GM18502 (cell line): ENCODE data around the gene ZNF792.
"Not testable (repeated sequence)": the region's sequence is repeated elsewhere in the genome, so short reads cannot be mapped to it uniquely, and the experiment has no call there.

ENCODE experiments used
- ATAC-seq: cut with Tn5 transposase; IDR thresholded peaks from one replicate; pipeline ENCODE4 v1.9.1; 2021; ENCODE audit warnings: mild to moderate bottlenecking; ENCODE audit not compliant: unreplicated experiment, poor library complexity

ZNF792 gene

DNA sequence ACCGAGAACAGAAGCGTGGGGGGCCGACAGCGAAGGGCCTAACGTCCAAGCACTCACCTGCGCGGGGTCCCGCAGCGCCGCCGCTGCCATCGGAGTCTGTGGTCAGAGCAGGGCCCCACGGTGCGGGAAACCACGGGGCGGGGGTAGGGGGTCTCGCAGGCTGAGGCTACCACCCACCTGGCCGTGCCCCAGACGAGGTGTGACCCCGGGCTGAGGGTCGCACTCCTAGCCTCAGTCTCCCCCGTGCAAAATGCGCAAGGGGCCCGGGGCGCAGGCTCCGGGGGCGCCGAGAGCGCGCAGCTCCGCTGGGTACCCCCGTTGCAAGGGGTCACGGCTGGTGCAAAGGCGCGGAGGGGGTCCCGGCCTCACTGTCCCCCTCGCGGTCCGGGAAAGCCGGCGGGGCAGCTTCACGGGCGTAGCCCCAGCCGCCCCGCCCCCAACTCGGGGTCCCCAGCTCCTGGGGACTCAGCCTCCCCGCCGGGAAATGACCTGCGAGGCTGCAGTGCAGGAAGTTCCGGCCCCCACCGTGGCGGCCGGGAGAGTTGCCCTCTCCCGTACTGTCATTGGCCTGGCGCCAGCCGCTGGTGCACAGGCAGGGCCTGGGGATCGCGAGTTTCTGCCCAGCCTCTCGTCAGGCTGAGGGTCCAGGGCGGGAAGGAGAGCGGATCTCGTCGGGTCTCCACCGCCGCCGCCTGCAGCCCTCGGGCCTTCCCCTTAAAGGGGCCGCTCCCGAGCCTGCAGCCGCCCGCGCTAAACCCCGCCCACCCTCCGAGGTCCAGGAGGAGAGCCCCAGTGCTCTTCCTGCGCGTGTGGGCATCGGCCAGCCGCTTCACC is at the start of gene ZNF792:
Gene ZNF792 (minus strand): TSS at position 657 of the 834 bp plus-strand sequence. CDS start 567 bp downstream, at position 90.
- ATAC-seq: peak; percentile 82

DNA sequence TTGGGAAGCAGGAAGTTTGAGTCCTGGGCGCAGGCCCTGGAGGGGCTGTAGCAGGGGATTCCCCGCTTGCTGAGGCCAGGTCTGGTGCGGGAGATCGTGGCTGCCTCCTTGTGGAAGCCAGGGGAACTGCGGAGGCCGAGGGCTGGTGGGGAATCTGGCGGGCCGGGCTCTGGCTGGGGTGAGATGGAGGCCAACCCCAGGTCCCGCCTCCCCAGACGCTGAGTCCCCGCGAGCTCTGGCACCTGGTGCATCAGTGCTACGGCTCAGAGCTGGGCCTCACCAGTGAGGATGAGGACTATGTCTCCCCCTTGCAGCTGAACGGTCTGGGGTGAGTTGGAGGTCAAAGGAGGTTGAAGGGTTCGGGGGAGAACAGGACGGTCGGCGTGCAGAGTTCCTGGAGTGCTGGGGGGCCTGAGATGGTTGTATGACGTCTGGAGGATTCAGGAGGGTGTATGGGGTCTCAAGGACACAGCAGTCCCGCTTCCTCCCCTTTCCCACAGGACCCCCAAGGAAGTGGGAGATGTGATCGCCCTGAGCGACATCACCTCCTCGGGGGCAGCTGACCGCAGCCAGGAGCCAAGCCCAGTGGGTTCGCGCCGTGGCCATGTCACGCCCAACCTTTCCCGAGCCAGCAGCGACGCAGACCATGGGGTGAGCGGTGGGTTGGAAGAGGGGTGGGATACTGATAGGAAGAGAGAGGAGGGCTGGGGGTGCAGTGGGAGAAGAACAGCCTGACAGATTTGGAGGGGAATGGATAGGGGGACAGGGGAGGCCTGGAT is 49.2 kb upstream of the ZNF792 start:
- no peak for ATAC-seq

DNA sequence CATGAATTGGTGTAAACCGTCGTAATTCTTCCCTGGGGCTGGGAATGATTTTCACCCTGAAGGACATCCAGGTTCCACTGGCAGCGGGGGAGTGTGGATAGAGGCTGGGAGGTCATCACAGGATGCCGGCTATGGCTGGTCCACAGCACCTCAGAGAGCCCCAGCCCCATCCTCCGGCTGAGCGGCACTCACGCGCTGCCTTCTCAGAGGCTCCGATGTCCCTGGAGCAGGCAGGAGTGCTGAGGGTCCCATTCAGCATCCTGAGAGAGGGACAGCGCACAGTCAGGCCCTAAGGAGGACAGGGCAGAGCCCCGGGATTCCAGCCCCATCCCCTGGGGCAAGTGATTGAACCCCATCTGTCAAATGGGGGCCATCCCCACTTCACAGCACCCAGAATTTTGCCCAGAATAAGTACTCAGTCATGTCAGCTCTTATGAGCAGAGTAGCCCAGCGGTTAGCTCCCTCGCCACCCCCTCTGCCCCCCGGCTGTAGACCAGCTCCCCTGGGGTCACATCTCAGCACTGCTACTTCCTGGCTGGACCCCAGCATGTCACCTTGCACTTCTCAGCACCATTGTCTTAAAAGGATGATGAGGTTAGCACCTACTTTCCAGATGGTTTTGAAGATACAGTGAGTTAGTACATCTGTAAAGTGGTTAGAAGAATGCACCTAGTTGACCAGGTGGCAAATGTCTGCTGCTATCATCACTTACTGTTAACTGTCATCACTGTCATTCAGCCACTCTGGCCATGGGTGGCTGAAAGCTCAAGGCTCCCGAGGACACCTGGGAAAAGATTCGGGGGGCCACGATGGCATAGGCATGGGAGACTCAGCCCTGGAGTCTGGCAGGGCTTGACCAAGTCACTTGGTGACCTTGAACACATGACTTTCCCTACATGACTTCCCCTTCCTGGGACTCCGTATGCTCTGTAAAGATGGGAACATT is 48.0 kb upstream of the ZNF792 start:
- no peak for ATAC-seq

DNA sequence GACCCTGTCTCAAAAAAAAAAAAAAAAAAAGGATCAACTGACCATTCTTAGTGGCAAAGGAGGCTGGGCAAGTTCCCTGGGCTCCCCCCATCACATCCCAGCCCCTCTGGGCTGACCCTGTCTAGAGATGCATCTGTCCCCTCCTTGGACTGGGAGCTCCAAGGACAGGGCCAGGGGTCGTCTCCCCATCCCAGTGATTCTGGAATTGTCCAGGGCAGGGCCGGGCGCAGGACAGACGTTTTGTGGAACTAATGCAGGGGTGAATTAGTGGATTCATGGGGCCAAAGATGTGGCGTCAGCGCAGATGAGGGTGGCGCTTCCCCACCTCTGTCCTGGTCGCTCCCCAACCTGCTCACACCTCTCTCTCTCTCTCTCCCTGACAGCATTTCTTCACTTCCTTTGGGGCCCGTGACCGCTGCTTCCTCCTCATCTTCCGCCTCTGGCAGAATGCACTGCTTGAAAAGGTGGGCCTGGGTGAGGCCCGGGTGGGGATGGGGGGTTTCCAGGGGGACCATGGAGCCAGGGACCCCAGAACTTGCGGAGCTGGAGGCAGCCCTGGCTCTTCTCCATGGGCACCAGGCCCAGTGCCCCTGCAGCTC is 47.2 kb upstream of the ZNF792 start:
- ATAC-seq: no peak

DNA sequence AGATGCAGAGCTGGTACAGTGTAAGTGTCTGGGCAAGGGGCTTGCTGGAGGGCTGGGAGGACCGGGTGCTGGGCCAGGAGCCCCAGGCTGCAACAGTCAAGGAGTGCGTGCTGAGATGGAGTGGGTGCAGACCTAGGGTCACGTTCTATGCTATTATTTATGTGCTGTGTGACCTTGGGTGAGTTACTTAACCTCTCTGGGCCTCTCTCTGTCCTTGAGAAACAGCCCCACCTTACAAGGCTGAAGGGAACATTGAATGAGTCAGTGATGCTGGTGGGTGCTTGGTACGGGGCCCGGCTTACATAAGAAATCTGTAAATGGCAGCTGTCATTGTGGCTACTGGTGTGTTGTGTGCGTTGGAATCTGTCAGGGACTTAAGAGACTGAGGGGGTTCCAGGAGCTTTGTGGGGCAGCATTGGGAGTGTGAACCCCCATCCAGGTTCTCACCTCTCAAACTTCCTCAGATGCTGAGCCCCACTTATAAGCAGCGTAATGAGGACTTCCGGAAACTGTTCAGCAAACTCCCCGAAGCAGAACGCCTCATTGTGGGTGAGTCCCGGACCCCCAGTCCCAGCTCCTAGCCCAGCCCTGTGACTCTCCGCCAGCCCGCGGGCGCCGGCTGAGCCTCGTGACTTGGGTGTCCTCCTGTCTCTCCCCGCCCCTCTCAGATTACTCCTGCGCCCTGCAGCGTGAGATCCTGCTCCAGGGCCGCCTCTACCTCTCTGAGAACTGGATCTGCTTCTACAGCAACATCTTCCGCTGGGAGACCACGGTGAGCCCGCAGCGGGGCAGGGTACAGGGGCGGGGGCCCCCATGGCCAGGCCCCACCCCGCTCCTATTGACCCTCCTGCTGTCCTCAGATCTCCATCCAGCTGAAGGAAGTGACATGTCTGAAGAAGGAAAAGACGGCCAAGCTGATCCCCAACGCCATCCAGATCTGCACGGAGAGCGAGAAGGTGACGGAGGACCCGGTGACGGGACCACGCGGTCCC is 45.7 kb upstream of the ZNF792 start:
- no peak for ATAC-seq

DNA sequence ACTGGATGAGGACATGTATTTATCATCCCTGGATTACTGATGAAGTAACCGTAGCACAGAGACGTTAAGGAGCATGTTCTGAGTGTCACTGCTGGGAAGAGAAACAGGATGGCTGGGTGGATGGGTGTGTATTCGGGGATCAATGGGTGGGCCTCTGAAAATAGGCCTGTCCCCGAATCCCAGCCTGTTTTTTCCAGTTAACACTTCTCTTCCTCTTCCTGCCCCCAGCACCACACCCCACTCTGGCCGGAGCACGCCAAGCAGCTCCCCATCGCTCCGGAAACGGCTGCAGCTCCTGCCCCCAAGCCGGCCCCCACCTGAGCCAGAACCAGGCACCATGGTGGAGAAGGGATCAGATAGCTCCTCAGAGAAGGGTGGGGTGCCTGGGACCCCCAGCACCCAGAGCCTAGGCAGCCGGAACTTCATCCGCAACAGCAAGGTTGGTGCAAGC is 44.9 kb upstream of the ZNF792 start:
- ATAC-seq: no peak

DNA sequence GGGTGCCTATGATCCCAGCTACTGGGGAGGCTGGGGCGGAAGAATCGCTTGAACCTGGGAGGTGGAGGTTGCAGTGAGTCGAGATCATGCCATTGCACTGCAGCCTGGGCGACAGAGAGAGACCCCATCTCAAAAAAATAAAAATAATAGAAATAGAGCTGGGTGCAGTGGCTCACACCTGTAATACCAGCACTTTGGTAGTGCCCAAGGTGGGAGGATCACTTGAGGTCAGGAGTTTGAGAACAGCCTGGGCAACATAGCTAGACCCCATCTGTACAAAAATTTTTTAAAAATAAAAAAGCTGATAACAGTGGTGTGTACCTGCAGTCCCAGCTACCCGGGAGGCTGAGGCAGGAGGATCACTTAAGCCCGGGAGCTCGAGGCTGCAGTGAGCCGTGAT is 43.4 kb upstream of the ZNF792 start:
- not testable (repeated sequence) for ATAC-seq

DNA sequence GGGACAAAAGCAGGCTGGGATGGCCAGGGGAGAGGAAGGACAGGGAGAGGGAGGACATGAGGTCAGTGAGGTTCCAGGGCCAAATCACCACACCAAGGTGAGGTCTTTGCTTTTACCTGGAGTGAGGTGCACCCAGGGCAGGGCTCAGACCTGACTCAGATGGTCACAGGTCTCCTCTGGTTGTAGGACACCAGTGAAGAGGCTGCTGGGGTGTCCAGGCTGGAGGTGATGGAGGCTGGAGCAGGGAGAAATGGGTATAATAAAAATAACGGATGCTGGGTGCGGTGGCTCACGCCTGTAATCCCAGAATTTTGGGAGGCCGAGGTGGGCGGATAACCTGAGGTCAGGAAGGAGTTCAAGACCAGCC is 43.0 kb upstream of the ZNF792 start:
- ATAC-seq: no peak

DNA sequence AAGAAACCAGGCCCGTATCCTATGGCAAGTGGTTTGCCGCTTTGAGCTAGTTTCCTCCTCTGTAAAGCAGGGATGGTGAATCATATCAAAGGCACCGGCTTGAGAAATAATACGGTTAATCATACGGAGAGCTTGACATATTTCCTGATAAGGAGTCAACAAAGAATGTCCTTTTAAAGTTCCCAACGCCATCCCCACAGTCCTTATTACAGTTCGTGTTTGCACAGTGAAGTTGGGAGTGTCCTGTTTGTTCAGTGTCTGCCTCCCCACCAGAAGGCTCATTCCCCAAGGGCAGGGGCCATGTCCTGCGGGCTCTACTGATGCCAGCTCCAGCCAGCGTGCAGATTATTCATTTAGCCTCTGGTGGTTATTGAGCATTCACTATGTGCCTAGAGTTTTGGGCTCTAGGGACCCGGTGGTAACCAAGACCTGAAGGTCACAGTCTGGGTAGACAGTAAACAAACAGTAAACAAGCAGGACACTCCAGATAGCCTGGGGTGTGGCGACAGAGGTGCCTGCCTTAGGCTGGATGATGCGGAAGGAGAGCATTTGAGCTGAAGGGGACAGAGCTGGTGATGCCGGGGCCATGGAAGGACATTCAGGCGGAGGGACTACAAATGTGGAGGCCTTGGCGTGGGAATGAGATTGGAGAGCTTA is 42.4 kb upstream of the ZNF792 start:
- no peak for ATAC-seq

DNA sequence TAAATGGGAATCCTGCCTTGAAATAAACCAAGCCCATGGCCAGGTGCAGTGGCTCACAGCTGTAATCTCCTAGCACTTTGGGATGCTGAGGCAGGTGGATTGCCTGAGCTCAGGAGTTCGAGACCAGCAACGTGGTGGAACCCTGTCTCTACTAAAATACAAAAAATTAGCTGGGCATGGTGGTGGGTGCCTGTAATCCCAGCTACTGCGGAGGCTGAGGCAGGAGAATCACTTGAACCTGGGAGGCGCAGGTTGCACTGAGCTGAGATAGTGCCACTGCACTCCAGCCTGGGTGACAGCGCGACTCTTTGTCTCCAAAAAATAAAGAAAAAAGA is 41.9 kb upstream of the ZNF792 start:
- ATAC-seq: not testable (repeated sequence)

DNA sequence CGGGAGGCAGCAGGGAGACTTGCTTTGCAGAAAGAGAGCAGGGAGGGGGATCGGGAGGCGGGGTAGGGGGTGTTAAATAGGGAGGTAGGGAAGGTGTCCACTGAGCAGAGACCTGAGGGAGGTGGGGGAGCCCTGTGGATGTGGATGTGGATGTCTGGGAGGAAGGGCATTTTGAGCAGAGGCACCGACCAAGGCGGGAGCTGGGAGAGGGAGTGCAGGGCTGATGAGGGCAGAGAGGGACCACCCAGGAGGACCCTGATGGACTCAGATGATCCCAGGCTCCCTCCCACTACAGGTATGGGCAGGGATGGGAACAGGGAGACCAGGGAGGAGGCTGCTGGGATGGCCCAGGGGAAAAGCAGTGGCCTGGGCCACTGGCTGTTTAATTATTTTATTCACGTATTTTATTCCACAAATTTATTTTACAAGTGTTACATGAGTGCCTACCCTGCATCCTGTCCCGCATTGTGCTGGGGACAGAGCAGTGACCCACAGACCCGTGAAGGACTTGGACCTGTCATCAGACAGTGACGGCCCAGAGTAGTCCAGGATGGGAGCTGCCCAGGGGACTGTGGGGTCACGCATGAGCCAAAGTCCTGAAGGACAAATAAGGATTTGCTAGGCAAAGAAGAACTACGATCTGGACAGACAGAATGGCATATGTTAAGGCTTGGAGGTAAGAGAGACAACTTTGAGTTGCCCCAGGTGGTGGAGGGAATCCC is 41.4 kb upstream of the ZNF792 start:
- ATAC-seq: no peak

DNA sequence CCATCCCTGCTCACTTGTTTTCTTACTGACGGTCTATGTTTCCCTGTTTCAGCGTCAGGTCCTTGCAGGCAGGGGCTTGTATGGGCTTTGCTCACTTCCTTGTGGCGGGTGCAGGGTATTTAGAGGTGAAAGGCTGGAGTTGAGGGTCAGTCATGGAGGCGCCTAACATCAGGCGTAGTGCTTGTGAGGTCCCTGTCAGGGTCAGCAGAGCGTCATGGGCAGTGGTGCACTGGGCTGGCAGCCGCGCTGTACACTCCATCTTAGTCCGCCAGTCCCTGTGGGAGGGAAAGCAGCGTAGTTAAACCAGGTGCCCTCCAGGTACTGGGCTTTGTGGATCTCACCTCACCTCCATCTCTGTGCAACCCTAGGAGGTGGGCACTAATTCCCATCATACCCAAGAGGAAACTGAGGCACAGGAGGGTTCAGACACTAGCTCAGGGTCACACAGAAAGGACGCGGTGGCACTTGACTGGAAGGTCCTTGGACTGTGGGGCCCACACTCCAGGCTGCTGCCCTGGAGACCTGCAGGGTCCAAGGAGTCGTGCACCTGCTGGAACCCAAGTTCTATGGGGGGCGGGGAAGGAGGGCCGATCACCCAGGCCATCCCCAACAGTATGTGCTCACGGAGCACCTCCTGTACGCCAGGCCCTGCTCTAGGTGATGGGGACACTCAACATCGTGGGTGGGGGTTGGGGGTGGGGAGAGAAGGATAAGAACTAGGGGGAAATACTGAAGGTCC is 40.7 kb upstream of the ZNF792 start:
- no peak for ATAC-seq

DNA sequence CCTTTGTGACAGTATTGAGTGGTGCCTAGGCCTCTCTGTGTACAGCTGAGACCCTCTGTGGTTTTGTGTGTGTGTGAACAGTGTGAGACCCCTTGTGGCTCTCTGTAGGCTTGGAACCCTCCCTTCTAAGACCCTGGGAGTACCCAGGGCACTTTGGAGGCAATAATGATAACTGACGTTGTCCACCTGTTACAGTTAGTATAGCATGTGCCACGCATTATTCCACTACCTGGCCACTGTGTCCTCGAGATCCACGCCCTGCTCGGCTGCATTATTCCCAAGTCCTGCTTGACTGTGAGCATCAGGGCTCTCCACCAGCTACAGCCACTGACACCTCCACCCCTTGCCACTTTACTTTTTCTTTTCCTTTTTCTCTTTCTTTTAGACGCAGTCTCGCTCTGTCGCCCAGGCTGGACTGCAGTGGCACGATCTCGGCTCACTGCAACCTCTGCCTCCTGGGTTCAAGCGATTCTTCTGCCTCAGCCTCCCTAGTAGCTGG is 38.1 kb upstream of the ZNF792 start:
- no peak for ATAC-seq

DNA sequence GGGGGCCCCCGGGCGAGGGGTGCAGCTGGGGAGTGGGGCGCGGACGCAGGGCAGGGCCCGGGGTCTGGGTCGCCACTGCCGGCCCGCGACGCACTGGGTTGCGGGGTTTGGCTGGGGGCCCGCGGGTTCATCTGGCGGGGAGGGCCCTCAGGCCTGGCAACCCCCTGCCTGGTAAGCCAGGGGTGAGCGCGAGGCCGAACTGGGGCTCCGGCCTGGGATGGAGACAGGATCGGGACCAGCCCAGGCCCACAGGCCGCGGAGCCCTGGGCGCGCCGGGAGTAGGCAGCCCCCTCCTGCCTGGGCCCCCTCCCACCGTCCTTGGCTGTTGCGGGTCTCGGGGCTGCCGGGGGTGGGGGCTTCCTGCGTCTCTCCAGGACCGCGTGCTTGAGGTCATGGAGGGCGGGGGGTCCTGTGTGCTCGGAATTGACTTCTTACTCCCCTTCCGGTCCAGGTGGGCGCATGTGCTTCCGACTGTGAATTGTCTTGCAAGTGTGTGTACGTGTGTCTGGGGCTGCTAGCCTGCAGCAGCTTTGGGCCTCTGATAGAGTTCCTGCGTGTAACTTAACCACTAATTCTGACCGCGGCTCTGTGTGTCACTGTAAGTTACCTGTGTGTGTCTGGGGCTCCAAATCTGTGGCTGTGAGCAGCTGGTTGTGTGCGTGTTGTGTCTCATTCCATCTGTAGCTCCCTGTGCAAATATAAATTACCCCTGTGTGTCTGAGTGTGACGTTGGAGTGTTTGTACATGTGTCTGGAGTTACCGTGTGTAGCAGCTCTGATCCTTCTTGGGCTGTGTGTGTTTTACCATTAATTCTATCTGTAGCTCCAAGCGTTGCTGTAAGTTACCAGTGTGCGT is 36.8 kb upstream of the ZNF792 start:
- ATAC-seq: peak; percentile 35

DNA sequence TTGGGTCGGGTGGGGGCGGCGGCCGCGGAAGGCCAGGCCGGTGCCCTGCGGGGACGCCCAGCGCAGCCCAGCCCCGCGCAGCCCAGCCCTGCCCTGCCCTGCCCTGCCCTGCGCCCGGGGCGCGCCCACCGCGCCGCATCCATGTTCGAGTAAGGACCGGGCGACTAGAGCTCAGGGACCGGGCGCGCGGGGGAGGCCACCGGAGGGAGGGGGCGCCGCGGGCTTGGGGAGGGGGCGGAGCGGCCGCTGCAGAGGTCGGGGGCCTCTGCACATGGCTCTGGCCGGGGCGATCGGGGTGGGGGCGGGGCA is 36.3 kb upstream of the ZNF792 start:
- ATAC-seq: no peak
